Stimulated activated CD8-positive, alpha-beta memory T cell treated with anti-CD3 and anti-CD28 coated beads, Interleukin-15, amount 100 ng/mL, for 48 hours (primary cell): Measurements from ENCODE around the gene BSND.

ENCODE experiments used
- DNase-seq, 2 donors: peaks; one replicate each; pipeline ENCODE4 v3.0.0-alpha.2; 2020; ENCODE audit warnings: low read depth in 2 of 2

Gene BSND

DNA sequence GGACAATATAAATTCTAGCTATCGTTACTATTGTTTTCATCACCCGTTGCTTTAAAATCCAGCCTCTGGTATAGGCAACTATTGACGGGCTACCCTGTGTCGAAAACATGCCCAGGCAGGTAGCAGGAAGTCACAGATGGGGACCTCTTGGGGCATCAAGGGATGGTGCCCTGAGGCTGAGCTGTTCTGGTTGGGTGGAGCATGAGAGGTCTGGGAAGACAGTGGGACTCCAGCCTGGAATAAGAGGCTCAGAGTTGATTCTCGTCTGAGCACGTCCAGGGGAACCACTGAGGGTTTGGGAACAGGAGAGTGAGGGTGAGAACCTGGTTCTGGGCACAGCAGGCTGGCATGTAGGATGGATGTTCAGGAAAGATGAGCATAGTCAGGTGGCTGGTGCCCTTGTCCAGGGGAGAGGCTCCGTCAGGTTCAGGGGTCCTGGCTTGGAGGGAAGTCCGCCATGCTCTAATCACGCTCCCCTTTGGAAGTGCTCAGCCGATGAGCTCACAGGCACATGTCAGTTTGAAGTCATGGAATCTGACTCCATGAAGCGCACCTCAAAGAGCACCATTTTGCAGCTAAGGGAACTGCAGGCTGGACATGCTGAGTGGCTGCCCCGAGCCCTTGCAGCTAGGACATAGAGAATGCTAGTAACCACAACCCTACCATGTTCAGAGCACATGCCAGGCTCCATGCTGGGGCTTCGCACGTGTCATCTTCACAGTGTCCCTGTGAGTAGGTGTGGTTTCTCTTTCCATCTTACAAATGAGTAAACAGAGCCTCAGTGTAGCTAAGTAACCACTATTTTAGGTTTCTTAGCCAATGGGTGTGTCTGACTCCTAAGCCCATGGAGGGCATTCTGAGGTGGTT is 61.6 kb downstream of the BSND start:
- DNase-seq = peak; percentile 12 to 14

- DNase-seq = no peak
Measured at GRCh38 chr1:55061000-55061705, 62.4 kb downstream of the BSND start.
